Mucosa of descending colon (tissue), 3 donors: ENCODE data around the gene RIOK3. TPM values are rescaled to one million over a fixed set of nuclear protein-coding genes. Genes with fewer than 3 reads are reported as not detected.

ENCODE experiments used
- ATAC-seq: fragments of 200-7000 bp; cut with Tn5 transposase; one replicate; pipeline ENCODE4 v1.9.1; 2020; ENCODE audit warnings: mild to moderate bottlenecking, moderate library complexity
- DNase-seq, 3 donors: peaks; one replicate each; pipeline ENCODE4 v3.0.0-alpha.2; 2020
- H3K36me3 ChIP-seq: fragments of 200-600 bp; one replicate; pipeline ENCODE4 v1.8.0; 2021; ENCODE audit warnings: low read depth, mild to moderate bottlenecking
- H3K4me1 ChIP-seq: fragments of 200-600 bp; one replicate; pipeline ENCODE4 v1.8.0; 2021; ENCODE audit warnings: low read depth, mild to moderate bottlenecking
- H3K4me3 ChIP-seq: fragments of 200-600 bp; one replicate; pipeline ENCODE4 v1.8.0; 2021; ENCODE audit warnings: mild to moderate bottlenecking
- H3K9me3 ChIP-seq: fragments of 200-600 bp; one replicate; pipeline ENCODE4 v1.8.0; 2021; ENCODE audit warnings: mild to moderate bottlenecking
- intact Hi-C, 2 donors: fragments of 100-400 bp; cut with DNase I in 1 of 2; cut with micrococcal nuclease in 1 of 2; formaldehyde crosslinking; loops; one replicate each; pipeline versions ENCODE4 v1.11.0 to v1.11.1; 2022; cut with DNase I, micrococcal nuclease
- total RNA-seq, 3 donors: library from RNA; stranded (reverse); fragmentation: NEBNext Ultra II Directional in 2 of 3; extraction: Animal tissue kit (Norgen Biotek cat#: 25700) in 2 of 3; gene quantifications; one replicate each; pipeline versions ENCODE4 v1.2.1 to v1.2.4, GENCODE V29; 2021 to 2023
- TF ChIP-seq, protein P1 (sequence below): fragments of 200-600 bp; IDR thresholded peaks from one replicate; pipeline ENCODE4 v1.8.0; 2022; ENCODE audit warnings: antibody characterized with exemption, mild to moderate bottlenecking
- donor health status: DM: no; HTN: no; CAD: no; lungs with moderate emphysema.
- donor health status: DM: no; HTN: no; CAD: no.
- donor health status: DM: no; HTN: yes; CAD: no.

RIOK3 gene
- total RNA-seq, 3 donors from 2014 or later, result 96.3 to 176 (median 171) TPM

DNA sequence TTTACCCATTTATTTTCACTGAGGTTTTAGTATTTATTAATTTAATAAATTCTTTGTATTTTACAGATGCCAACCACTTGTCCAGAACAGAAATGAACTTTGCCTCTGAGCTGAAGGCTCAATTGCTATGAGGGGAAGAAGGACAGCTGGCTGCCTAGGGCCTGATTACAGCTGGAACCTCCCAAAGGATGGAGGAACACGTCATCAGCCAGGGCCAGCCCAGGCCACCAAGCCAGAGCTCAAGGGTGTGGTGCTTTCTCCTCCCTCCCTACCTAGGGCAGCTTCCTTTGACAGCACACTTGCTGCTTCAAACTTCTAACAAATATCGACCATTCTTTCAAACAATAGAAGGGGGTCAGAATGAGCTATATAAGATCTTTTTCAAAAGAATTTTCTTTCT, 19.7 kb upstream of the RIOK3 start:
- TF ChIP-seq, protein P1, sequence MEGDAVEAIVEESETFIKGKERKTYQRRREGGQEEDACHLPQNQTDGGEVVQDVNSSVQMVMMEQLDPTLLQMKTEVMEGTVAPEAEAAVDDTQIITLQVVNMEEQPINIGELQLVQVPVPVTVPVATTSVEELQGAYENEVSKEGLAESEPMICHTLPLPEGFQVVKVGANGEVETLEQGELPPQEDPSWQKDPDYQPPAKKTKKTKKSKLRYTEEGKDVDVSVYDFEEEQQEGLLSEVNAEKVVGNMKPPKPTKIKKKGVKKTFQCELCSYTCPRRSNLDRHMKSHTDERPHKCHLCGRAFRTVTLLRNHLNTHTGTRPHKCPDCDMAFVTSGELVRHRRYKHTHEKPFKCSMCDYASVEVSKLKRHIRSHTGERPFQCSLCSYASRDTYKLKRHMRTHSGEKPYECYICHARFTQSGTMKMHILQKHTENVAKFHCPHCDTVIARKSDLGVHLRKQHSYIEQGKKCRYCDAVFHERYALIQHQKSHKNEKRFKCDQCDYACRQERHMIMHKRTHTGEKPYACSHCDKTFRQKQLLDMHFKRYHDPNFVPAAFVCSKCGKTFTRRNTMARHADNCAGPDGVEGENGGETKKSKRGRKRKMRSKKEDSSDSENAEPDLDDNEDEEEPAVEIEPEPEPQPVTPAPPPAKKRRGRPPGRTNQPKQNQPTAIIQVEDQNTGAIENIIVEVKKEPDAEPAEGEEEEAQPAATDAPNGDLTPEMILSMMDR, result no peak
- Histone ChIP-seq H3K4me1 (peaks cover 6% of the 10 kb centered on the region), H3K9me3 (no peaks in the 10 kb centered on the region), H3K4me3 (no peak overlapping the region), H3K36me3 (no peaks in the 10 kb centered on the region)
- DNase-seq (peak; percentile 69 to 74 (median 72)), ATAC-seq (peak; percentile 94)
- intact Hi-C loops, result no loop called here

DNA sequence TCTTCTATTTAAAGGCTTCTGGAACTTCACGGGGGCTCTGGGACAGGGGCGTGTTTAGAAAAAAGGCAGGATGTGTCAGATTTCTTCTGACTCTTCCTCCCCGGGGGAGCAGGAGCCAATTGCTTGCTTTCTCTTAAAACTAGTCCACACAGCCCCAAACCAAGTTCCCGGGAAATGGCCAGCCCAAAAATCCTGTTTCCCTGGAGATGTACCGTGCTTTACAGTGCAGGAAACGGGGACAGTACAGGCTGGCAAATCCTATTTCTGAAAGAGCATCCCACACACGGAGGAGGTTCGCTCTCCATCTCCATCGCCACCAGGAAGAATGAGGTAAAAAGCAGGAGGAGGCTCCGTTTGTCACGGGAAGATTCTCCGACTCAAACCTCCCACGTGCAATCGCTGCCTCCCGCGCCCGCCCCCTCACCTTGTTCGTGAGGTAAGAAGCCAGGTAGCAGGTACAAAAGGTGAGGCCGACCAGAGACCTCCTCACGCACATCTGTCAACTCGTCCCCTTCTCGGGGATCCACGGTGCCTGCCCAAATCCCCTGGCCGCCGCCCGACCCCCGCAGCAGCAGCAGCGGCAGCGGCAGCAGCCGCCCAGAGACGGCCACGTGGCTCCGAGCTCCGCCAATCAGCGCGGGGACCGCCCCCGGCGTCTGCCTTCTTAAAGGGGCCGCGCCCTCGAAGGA, 15.6 kb upstream of the RIOK3 start:
- Histone ChIP-seq H3K9me3 (no peaks in the 10 kb centered on the region), H3K4me3 (peak overlapping the region; percentile 27), H3K4me1 (peaks cover 6% of the 10 kb centered on the region), H3K36me3 (no peaks in the 10 kb centered on the region)
- TF ChIP-seq, protein P1, result no peak
- ATAC-seq (peak; percentile 92), DNase-seq (peak; percentile 88 to 93 (median 91))
- intact Hi-C loops, result no loop called here

DNA sequence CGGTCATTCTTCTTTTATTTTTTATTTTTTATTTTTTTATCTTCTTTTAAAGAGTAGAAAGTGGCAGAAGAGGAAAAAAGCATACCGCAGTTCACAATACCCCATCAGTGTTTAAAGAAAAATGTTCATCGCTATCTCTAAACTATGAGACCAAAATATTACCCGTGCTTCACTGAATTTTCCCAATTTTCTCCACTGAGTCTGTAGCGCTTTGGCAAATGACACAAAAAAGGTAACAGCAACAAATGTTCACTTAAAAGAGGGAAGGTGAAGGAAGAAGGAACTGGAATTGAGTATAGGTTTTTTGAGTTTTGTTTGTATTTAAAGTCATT, 15.1 kb upstream of the RIOK3 start:
- intact Hi-C loops, result no loop called here

DNA sequence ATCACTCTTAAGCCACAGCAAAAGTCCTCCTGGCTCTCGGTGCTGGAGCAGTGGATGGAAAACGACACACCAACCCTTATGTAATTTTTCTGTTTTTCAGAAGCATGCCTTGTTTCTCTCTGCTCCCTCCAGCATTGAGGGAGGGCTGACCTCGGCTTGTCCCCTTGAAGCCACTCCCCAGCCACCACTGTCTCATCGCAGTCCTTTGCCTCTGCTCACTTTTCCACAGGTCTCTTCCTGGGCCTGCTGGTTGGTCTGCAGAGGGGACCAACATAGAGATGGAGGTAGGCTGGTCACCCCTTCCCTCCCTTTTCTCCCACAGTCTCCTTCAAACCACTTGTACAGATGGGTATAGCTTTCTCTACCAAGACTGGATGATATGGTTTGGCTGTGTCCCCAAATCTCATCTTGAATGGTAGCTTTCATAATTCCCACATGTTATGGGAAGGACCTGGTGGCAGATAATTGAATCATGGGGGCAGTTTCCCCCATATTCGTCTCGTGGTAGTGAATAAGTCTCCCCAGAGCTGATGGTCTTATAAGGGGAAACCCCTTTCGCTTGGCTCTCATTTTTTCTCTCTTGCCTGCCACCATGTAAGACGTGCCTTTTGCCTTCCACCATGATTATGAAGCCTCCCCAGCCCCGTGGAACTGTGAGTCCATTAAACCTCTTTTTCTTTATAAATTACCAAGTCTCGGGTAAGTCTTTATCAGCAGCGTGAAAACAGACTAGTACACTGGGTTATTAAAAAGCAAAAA, 14.3 kb upstream of the RIOK3 start:
- no peak for ATAC-seq
- intact Hi-C loops, result no loop called here
- H3K4me3 ChIP-seq, result no peak overlapping the region

More for the DNA sequence above, 15.1 kb upstream of the RIOK3 start:
- peak overlapping the region; percentile 27 for H3K4me3 ChIP-seq
- TF ChIP-seq, protein P1, result no peak
- no peaks in the 10 kb centered on the region for H3K36me3 ChIP-seq
- no peak for ATAC-seq
- no peak for DNase-seq
- H3K9me3 ChIP-seq, result no peaks in the 10 kb centered on the region
- H3K4me1 ChIP-seq, result peaks cover 6% of the 10 kb centered on the region

DNA sequence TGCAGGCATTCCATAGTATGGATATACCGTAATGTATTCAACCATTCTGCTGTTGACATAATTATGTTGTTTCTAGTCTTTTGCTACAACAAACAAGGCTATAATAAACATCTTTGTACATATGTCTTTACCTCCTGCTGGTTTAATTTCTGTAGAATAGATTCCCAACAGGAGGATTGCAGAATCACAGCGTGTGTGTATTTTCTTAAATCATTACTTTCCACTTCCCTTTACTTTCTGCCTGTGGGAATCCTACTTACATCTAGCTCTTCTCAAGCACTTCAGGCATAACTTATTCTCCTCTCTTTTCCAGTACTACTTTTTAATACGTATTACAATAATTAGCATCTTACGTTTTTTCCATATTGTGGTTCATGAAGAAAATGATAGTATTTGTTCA, 13.0 kb upstream of the RIOK3 start:
- intact Hi-C loops, result no loop called here
- H3K4me3 ChIP-seq, result no peak overlapping the region
- H3K4me1 ChIP-seq, result peaks cover 6% of the 10 kb centered on the region
- TF ChIP-seq, protein P1, result no peak
- no peaks in the 10 kb centered on the region for H3K36me3 ChIP-seq
- DNase-seq, result no peak
- no peaks in the 10 kb centered on the region for H3K9me3 ChIP-seq
- ATAC-seq, result no peak

More for the DNA sequence above, 14.3 kb upstream of the RIOK3 start:
- DNase-seq, result no peak
- H3K36me3 ChIP-seq, result no peaks in the 10 kb centered on the region
- H3K9me3 ChIP-seq, result no peaks in the 10 kb centered on the region
- TF ChIP-seq, protein P1, result no peak
- peaks cover 6% of the 10 kb centered on the region for H3K4me1 ChIP-seq
